SK-N-SH treated with all-trans-retinoic acid at 6 μM for 48 hours (cell line): ENCODE results near the gene PPP1R13B.

Experiments
- ATAC-seq: fragments of 200-7000 bp; cut with Tn5 transposase; 3 replicates; pipeline ENCODE4 v1.9.1; 2020; ENCODE audit warnings: mild to moderate bottlenecking, moderate library complexity
- ARNTL ChIP-seq: fragments of 450-650 bp; formaldehyde crosslinking; IDR thresholded peaks from 2 replicates; pipeline ENCODE4 v1.5.0; 2020; ENCODE audit warnings: low read depth, mild to moderate bottlenecking, moderate library complexity, borderline replicate concordance
- CSDC2 ChIP-seq: fragments of 250-450 bp; sonication (Bioruptor Pico); IDR thresholded peaks from 2 replicates; pipeline ENCODE4 v1.5.0; 2020; ENCODE audit warnings: mild to moderate bottlenecking, moderate library complexity
- ESRRG ChIP-seq: fragments of 250-450 bp; sonication (Bioruptor Pico); IDR thresholded peaks from 2 replicates; pipeline ENCODE4 v1.6.1; 2021; ENCODE audit warnings: mild to moderate bottlenecking
- GLIS3 ChIP-seq: fragments of 250-450 bp; sonication (Bioruptor Pico); IDR thresholded peaks from 2 replicates; pipeline ENCODE4 v1.5.0; 2020; ENCODE audit warnings: mild to moderate bottlenecking, moderate library complexity
- OSR1 ChIP-seq: fragments of 250-450 bp; sonication (Bioruptor Pico); IDR thresholded peaks from 2 replicates; pipeline ENCODE4 v1.8.0; 2022; ENCODE audit warnings: moderate library complexity, mild to moderate bottlenecking, inconsistent platforms
- PPARA ChIP-seq: fragments of 250-450 bp; sonication (Bioruptor Pico); IDR thresholded peaks from 2 replicates; pipeline ENCODE4 v1.5.0; 2020; ENCODE audit warnings: mild to moderate bottlenecking, borderline replicate concordance
- SNAI2 ChIP-seq: fragments of 250-450 bp; sonication (Bioruptor Pico); IDR thresholded peaks from 2 replicates; pipeline ENCODE4 v1.5.0; 2020; ENCODE audit warnings: mild to moderate bottlenecking, moderate library complexity
- TCF4 ChIP-seq: fragments of 250-450 bp; sonication (Bioruptor Pico); IDR thresholded peaks from 2 replicates; pipeline ENCODE4 v1.8.0; 2021; ENCODE audit warnings: mild to moderate bottlenecking, moderate library complexity, borderline replicate concordance
- TOX ChIP-seq: fragments of 250-450 bp; sonication (Bioruptor Pico); IDR thresholded peaks from 2 replicates; pipeline ENCODE4 v1.8.0; 2021; ENCODE audit warnings: mild to moderate bottlenecking, moderate library complexity, borderline replicate concordance
- ZC3H10 ChIP-seq: fragments of 250-450 bp; sonication (Bioruptor Pico); IDR thresholded peaks from 2 replicates; pipeline ENCODE4 v1.5.1; 2021; ENCODE audit warnings: mild to moderate bottlenecking, moderate library complexity
- ZFP3 ChIP-seq: fragments of 250-450 bp; sonication (Bioruptor Pico); IDR thresholded peaks from 2 replicates; pipeline ENCODE4 v1.5.0; 2020; ENCODE audit warnings: mild to moderate bottlenecking, moderate library complexity
- ZFP30 ChIP-seq: fragments of 450-650 bp; formaldehyde crosslinking; IDR thresholded peaks from 2 replicates; pipeline ENCODE4 v1.5.0; 2022; ENCODE audit warnings: mild to moderate bottlenecking, moderate library complexity
- ZNF565 ChIP-seq: fragments of 450-650 bp; formaldehyde crosslinking; conservative IDR thresholded peaks from 2 replicates; pipeline ENCODE4 v1.5.0; 2020; ENCODE audit warnings: low read depth, mild to moderate bottlenecking, moderate library complexity
- ZNF70 ChIP-seq: fragments of 450-650 bp; formaldehyde crosslinking; IDR thresholded peaks from 2 replicates; pipeline ENCODE4 v1.5.0; 2020; ENCODE audit warnings: mild to moderate bottlenecking, moderate library complexity
- TF ChIP-seq, protein P1 (sequence below): fragments of 250-450 bp; sonication (Bioruptor Pico); IDR thresholded peaks from 2 replicates; pipeline ENCODE4 v1.8.0; 2021; ENCODE audit warnings: low read depth, mild to moderate bottlenecking, moderate library complexity, borderline replicate concordance
- TF ChIP-seq, protein P2 (sequence below): fragments of 250-450 bp; sonication (Bioruptor Pico); IDR thresholded peaks from 2 replicates; pipeline ENCODE4 v1.5.1; 2021; ENCODE audit warnings: mild to moderate bottlenecking, moderate library complexity
- TF ChIP-seq, protein P3 (sequence below): fragments of 250-450 bp; sonication (Bioruptor Pico); IDR thresholded peaks from 2 replicates; pipeline ENCODE4 v1.5.1; 2020; ENCODE audit warnings: low read depth, mild to moderate bottlenecking, moderate library complexity
- TF ChIP-seq, protein P4 (sequence below): fragments of 250-450 bp; sonication (Bioruptor Pico); IDR thresholded peaks from 2 replicates; pipeline ENCODE4 v1.8.0; 2020; ENCODE audit warnings: mild to moderate bottlenecking, moderate library complexity, borderline replicate concordance

PPP1R13B gene

DNA sequence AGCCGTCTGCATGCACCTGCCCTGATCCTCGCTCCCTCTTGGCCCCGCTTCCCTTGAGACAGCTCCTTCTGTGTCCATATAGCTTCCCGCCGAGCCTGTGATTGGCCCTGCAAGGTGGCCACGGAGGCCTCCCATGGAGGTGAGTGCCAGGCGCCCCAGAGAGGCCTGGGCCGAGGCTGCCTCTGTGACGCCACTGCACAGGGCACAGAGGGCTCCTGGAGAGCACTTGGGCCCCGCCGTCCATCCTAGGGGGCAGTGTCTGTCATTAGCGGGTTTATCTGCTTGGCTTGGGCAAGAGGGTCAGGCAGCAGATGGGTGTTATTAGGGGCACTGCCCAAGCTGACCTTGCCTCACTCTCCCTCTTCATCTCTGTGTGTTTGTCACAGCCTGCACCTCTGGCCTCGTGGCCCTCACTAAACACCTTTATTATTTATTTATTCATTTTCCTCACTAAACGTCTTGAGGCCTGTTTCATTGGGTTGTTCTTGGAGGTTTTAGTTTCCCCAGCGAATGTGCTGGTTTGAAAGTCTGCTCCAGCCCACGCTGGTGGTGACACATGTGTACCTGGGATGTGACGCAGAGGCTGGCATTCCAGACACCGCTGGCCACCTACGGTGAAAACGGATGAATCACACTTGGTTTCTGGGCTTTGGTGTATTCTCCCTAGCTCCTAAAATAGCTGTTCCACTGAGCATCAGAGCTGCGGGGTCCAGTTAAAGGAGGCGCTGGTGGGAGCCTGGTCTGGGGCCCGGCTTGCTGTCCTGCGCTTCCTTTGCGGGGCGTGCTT, 125.8 kb downstream of the PPP1R13B start (continued):
- TF ChIP-seq, protein P1, sequence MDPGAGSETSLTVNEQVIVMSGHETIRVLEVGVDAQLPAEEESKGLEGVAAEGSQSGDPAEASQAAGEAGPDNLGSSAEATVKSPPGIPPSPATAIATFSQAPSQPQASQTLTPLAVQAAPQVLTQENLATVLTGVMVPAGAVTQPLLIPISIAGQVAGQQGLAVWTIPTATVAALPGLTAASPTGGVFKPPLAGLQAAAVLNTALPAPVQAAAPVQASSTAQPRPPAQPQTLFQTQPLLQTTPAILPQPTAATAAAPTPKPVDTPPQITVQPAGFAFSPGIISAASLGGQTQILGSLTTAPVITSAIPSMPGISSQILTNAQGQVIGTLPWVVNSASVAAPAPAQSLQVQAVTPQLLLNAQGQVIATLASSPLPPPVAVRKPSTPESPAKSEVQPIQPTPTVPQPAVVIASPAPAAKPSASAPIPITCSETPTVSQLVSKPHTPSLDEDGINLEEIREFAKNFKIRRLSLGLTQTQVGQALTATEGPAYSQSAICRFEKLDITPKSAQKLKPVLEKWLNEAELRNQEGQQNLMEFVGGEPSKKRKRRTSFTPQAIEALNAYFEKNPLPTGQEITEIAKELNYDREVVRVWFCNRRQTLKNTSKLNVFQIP (CRISPR knock-in tag), result no peak
- TF ChIP-seq GLIS3 (CRISPR knock-in tag) (no peak), ZNF565 (CRISPR knock-in tag) (no peak)
- TF ChIP-seq, all 23 proteins: peak for 0

DNA sequence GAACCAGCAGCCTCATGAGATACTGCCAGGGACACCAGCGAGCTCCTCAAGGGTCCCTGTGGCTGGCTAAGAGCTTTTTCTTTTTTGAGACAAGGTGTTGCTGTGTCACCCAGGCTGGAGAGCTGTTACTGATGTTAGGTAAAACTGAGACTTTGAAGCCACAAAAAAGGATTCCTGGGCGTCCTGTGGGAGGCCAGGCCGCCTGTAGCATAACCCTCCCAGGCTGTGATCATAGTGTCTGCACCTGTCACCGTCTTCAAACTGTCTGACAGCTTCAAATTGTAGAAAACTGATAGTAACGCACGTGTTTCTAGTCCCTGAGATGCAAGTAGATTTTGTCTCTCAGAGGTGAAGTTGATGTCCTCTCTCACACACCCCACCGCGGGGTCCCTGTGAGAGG, 127.6 kb downstream of the PPP1R13B start:
- ATAC-seq, result no peak
- TF ChIP-seq OSR1 (CRISPR knock-in tag) (no peak), ZNF565 (CRISPR knock-in tag) (no peak), SNAI2 (no peak), PPARA (CRISPR knock-in tag) (no peak), TCF4 (no peak), CSDC2 (no peak), ZFP30 (CRISPR knock-in tag) (no peak), TOX (CRISPR knock-in tag) (no peak), GLIS3 (CRISPR knock-in tag) (no peak), ZC3H10 (CRISPR knock-in tag) (no peak), ARNTL (CRISPR knock-in tag) (no peak), ZNF70 (CRISPR knock-in tag) (no peak), ZFP3 (no peak), ESRRG (no peak)
- TF ChIP-seq, protein P1 (CRISPR knock-in tag), result no peak
- TF ChIP-seq, protein P2, sequence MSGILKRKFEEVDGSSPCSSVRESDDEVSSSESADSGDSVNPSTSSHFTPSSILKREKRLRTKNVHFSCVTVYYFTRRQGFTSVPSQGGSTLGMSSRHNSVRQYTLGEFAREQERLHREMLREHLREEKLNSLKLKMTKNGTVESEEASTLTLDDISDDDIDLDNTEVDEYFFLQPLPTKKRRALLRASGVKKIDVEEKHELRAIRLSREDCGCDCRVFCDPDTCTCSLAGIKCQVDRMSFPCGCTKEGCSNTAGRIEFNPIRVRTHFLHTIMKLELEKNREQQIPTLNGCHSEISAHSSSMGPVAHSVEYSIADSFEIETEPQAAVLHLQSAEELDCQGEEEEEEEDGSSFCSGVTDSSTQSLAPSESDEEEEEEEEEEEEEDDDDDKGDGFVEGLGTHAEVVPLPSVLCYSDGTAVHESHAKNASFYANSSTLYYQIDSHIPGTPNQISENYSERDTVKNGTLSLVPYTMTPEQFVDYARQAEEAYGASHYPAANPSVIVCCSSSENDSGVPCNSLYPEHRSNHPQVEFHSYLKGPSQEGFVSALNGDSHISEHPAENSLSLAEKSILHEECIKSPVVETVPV, result no peak
- TF ChIP-seq, protein P3, sequence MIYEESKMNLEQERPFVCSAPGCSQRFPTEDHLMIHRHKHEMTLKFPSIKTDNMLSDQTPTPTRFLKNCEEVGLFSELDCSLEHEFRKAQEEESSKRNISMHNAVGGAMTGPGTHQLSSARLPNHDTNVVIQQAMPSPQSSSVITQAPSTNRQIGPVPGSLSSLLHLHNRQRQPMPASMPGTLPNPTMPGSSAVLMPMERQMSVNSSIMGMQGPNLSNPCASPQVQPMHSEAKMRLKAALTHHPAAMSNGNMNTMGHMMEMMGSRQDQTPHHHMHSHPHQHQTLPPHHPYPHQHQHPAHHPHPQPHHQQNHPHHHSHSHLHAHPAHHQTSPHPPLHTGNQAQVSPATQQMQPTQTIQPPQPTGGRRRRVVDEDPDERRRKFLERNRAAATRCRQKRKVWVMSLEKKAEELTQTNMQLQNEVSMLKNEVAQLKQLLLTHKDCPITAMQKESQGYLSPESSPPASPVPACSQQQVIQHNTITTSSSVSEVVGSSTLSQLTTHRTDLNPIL (CRISPR knock-in tag), result no peak
- TF ChIP-seq, all 23 proteins: peak for 0

DNA sequence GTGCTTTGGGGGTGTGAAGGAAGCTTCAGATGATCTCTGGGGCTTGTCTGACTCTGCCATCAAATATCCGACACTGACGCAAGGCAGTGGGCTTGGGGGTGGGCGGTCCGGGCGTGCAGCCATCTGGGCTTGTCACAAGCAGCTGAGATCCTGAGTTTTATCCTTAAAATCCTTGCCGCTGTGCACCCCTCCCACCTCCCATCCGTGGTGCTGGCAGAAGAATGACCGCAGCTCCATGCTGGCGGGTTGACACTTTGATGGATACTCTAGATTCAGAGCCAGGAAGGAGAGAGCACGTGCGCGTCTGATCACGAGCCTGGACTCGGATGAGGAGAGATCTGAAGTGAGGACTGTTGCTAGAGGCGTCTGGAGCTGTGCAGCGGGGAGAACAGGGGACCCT, 128.8 kb downstream of the PPP1R13B start:
- TF ChIP-seq, protein P1 (CRISPR knock-in tag), result no peak
- TF ChIP-seq ZC3H10 (CRISPR knock-in tag), result no peak
- no peak for TF ChIP-seq OSR1 (CRISPR knock-in tag)
- TF ChIP-seq, protein P4, sequence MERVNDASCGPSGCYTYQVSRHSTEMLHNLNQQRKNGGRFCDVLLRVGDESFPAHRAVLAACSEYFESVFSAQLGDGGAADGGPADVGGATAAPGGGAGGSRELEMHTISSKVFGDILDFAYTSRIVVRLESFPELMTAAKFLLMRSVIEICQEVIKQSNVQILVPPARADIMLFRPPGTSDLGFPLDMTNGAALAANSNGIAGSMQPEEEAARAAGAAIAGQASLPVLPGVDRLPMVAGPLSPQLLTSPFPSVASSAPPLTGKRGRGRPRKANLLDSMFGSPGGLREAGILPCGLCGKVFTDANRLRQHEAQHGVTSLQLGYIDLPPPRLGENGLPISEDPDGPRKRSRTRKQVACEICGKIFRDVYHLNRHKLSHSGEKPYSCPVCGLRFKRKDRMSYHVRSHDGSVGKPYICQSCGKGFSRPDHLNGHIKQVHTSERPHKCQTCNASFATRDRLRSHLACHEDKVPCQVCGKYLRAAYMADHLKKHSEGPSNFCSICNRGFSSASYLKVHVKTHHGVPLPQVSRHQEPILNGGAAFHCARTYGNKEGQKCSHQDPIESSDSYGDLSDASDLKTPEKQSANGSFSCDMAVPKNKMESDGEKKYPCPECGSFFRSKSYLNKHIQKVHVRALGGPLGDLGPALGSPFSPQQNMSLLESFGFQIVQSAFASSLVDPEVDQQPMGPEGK, result no peak
- TF ChIP-seq PPARA (CRISPR knock-in tag), result no peak
- TF ChIP-seq, all 23 proteins: peak for 0
- no peak for ATAC-seq
